Fibroblast of peridontal ligament (primary cell): Measurements from ENCODE around the gene MORC2.

Experiments used
- DNase-seq: peaks from one replicate; pipeline ENCODE4 v3.0.0-alpha.2; 2010; ENCODE audit errors: extremely low read depth

The MORC2 gene

GRCh38 chr22:30949934-30950660 is 18.5 kb downstream of the MORC2 start:
- DNase-seq = no peak

- DNase-seq = peak; percentile 66
Measured at GRCh38 chr22:30948930-30949342, 19.6 kb downstream of the MORC2 start.

- peak; percentile 86 for DNase-seq
Measured at GRCh38 chr22:30947816-30948454, 20.6 kb downstream of the MORC2 start.

- no peak for DNase-seq
Measured at GRCh38 chr22:30947173-30947815, 21.3 kb downstream of the MORC2 start.

- no peak for DNase-seq
Measured at GRCh38 chr22:30946354-30946753, 22.2 kb downstream of the MORC2 start.

GRCh38 chr22:30945653-30946052 is 22.9 kb downstream of the MORC2 start:
- DNase-seq = no peak

GRCh38 chr22:30944986-30945385 is 23.6 kb downstream of the MORC2 start:
- DNase-seq = no peak

GRCh38 chr22:30943368-30943767 is 25.2 kb downstream of the MORC2 start:
- no peak for DNase-seq

GRCh38 chr22:30941363-30941740 is 27.2 kb downstream of the MORC2 start:
- no peak for DNase-seq

- no peak for DNase-seq
Measured at GRCh38 chr22:30940685-30941362, 27.8 kb downstream of the MORC2 start.

- no peak for DNase-seq
Measured at GRCh38 chr22:30934053-30934452, 34.5 kb downstream of the MORC2 start.

- no peak for DNase-seq
Measured at GRCh38 chr22:30933457-30933856, 35.1 kb downstream of the MORC2 start.

GRCh38 chr22:30932661-30933060 is 35.9 kb downstream of the MORC2 start:
- DNase-seq = no peak

- no peak for DNase-seq
Measured at GRCh38 chr22:30931541-30932300, 36.9 kb downstream of the MORC2 start.

- DNase-seq = no peak
Measured at GRCh38 chr22:30930228-30930627, 38.3 kb downstream of the MORC2 start.

GRCh38 chr22:30928401-30928800 is 40.2 kb downstream of the MORC2 start:
- DNase-seq = no peak

GRCh38 chr22:30927806-30928205 is 40.8 kb downstream of the MORC2 start:
- no peak for DNase-seq

GRCh38 chr22:30926706-30927105 is 41.9 kb downstream of the MORC2 start:
- no peak for DNase-seq

GRCh38 chr22:30925667-30926066 is 42.9 kb downstream of the MORC2 start:
- DNase-seq = no peak

- no peak for DNase-seq
Measured at GRCh38 chr22:30923168-30923900, 45.2 kb downstream of the MORC2 start.

- DNase-seq = peak; percentile 52
Measured at GRCh38 chr22:30922151-30922611, 46.4 kb downstream of the MORC2 start.
